ENCODE measurements around the gene CCL4.
"Not testable (repeated sequence)": the region's sequence is repeated elsewhere in the genome, so short reads cannot be mapped to it uniquely, and the experiment has no call there.

The CCL4 gene

DNA sequence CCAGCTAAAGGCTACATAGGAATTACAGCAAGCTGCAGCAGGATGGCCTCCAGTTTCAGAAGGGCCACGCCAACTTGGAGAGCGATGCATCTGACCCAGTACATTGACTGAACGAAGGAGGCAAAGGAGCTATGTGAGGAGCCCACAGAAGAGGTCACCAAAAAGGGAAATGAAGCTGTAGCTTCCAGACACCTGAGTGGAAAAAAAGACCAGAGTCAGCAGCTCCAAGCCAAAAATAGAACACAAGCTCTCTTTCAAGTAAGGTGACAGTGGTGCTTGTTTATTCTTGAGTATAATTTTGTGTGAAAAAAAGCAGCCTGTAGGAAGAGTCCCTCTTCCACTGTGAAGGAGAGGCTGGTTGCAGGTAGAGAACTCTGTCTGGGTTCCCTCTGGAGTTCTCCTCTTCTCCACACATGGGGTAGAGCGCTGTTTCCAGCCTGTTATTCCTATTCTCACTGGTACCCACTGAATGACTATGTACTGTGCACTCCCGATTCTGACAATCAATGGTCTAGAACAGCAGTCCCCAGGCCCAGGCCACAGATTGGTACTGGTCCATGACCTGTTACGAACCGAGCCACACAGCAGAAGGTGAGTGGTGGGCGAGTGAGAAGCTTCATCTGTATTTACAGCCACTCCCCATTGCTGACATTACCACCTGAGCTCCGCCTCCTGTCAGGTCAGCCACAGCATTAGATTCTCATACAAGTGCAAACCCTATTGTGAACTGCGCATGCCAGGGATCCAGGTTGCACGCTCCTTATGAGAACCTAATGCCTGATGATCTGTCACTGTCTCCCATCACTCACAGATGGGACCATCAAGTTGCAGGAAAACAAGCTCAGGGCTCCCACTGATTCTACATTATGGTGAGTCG is 15.1 kb downstream of the CCL4 start:
- DNase-seq: no peak

- no peak for DNase-seq
These were observed 16.6 kb downstream of the CCL4 start for GRCh38 chr17:36120221-36120620.

DNA sequence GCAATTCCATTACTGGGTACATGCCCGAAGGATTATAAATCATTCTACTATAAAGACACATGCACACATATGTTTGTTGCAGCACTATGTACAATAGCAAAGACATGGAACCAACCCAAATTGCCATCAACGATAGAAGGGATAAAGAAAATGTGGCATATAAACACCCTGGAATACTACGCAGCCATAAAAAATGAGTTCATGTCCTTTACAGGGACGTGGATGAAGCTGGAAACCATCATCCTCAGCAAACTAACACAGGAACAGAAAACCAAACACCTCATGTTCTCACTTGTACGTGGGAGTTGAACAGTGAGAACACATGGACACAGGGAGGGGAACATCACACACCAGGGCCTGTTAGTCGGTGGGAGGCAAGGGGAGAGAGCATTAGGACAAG is 17.5 kb downstream of the CCL4 start:
- not testable (repeated sequence) for DNase-seq

DNA sequence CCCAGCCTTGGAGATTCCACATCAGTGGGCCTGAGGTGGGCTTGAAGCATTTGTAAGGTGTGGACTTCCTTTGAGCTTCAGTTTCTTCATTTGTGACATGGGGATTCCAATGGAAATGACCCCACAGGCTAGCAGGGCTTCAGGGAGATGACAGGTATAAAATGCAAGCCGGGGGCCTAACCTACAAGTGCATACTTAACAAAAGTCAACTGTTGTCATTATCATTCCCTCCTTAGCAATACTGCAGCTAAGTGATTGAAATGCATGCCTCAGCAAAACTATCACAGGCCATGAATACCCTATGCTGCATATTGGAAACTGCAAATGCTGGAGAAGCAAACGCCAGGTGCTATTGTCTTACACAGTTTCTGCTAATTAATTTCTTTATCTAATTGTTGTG is 19.8 kb downstream of the CCL4 start:
- no peak for DNase-seq

DNA sequence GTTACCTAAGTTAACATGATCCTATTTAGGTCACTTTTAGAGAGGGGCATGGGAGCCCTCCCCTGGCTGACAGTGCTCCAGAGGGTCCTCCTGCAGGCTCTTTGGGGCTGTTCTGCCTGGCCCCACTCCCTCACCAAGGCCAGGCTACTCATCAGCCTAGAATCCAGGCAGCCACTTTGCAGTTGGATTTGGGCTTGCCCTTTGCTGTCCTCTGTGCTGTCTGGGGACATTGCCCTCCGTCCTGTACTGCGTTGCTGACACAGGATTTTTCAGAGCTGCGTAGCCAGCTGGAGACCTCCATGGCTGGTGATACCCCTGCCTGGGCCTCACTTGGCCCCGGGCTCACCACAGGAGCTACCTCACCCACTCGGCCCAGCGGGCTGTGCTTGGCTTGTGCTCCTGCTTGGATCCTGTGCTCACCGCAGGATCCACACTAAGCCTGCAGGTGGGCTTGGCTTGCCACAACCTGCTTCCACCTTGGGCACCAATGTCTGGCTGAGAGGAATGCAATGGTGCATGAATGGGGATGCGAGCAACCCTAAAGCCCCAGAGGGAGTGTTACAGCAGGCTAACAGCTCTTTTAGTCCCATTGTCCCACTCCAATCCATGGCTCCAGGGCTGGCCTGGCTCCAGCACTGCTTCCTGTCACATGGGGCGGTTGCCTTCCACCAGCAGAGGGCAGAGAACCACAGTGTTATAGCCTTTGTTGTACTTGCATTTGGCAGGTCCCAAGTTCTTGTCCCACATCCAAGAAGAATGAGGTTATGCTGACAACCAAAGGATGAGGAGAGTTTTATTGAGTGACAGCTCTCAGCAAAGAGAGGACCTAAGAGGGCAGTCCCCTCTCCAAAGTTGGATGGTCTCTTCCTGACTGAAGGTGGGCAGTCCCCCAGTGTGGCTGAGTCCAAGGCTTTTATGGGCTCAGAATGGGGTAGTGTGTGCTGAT is 21.5 kb downstream of the CCL4 start:
- DNase-seq: no peak

- DNase-seq: no peak
These were observed 23.7 kb downstream of the CCL4 start for GRCh38 chr17:36127199-36127893.

- no peak for DNase-seq
These were observed 24.3 kb downstream of the CCL4 start for GRCh38 chr17:36127911-36128310.

DNA sequence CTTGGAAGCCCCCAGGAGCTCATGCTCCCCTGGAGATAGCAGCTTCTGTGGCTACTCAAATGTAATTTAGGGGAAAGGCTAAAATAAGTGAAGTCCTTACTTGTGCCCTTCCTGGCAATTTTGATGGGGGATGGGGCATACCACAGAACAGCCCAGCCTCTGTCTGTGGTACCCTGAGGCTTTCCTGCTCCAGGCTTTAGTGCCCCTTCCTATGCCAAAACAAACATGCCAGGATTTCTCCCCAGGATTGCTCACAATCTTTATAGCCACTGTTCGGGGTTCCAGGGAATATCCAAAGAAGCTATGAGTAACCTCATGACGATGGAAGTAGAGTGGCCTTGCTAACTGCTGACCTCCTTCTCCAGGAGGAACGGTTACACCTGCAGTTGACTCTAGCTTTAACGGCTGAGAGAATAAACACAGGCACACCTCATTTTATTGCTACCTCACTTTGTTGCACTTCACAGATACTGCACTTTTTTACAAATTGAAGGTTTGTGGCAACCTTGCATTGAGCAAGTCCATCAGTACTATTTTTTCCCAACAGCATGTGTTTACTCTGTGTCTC is 24.9 kb downstream of the CCL4 start:
- no peak for DNase-seq

DNA sequence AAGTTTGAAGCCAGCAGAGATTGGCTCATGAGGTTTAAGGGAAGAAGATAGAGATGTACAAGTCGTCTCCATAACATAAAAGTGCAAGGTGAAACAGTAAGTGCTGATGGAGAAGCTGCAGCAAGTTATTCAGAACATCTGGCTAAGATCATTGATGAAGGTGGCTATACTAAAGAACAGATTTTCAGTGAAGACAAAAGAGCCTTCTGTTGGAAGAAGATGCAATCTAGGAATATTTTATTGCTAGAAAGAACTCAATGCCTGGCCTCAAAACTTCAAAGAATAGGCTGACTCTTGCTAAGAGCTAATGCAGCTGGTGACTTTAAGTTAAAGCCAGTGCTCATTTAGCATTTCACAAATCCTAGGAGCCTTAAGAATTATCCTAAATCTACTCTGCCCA is 26.0 kb downstream of the CCL4 start:
- DNase-seq: no peak

- DNase-seq: no peak
These were observed 26.7 kb downstream of the CCL4 start for GRCh38 chr17:36130346-36130745.

DNA sequence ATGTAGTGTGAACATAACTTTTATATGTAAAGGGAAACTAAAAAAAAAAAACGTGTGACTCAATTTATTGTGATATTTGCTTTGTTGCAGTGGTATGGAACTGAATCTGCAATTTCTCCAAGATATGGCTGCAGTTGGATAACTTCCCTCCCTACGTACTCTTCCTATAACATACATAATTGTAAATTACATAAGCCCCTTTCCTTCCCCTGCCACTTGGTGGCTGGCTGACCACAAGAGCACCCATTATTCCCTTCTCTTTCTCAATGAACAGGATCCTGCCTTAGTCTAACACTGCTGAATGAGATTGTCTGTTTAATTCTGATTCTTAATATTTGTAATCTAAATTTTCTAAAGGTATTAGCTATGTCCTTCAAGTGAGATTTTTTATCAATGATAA is 27.8 kb downstream of the CCL4 start:
- no peak for DNase-seq

DNA sequence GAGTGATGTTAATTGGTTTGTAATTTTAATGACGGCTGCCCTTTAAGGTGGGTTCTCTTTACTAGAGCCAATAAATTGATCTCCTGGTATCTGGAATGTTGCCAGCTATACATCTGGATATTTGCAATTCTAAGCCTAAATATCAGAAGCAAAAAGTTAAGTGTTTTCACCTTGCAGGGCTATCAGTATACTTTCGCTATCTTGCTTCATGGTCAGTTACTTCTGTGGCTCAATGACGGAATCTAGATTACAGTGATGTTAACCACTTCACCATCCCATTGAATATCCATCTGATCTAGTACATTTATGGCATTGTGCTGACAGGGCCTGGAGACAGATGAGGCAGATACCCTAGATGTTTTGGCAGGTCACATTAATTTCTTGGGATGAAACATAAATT is 28.3 kb downstream of the CCL4 start:
- DNase-seq: no peak

- no peak for DNase-seq
These were observed 28.8 kb downstream of the CCL4 start for GRCh38 chr17:36132421-36132831.

DNA sequence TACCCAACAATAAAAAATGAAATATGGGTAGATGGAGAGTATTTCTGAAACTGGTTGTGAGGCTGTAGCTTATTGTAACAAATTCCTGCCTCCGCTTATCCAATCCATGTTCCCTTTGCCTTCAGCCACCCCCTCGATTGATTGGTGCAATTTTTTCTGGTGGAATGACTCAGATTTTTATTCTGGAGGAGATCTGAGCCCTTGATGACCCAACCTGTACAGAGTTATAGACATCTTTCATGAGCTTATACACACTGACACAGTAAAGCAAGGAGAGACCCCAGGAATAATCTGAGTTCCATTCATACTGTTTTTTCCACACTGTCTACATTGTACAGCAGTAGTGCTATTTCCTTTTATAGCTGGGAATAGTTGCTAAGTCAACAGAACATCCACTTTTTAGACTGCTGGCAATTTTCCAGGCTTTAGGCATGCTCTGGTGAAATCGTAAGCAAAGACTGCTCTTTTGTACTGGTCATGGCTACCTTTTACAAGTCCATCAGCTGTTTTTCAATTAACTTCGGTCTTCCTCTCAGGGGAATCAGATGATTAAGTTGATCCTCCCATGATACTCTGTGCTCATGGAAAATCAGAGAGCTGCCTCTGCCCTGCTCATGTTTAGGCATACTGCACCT is 30.1 kb downstream of the CCL4 start:
- DNase-seq: no peak

DNA sequence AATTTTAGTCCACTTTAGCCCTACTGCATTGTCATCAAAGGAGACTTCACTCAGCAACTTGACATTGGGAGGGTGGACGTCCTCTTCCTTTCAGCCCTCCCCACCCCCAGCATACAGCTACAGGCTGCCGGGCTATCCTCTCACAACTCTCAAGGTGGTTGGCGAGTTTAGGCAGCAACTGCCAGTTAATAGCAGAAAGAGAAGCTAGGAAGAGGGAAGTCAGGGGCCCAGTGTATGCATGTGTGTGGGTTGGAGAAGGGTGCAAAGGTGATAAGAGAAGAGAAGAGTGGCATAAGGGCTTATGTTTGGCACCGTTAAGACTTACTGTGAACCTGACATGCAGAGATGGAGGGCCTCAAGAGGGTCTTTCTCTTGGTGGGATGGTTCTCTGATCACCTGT is 31.8 kb downstream of the CCL4 start:
- DNase-seq: no peak

GRCh38 chr17:36136036-36136435 is 32.4 kb downstream of the CCL4 start:
- no peak for DNase-seq

DNA sequence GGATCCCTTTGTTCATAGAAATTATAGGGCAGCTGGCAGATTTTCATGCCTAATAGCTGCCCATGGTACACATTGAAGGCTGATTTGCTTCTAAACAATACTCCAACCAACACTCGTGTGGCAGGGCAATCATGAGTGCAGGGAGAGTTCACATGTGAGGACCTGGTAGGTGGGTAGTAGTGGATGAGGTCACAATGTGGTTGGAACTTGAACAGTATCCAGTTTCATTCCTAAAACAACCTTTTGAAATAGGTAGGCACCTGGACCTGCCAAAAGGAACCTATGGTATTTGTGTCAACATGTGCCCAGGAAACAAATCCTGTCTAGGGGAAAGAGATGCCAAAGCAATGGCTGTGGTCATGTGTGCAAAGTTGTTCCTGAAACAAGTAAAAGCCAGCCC is 32.8 kb downstream of the CCL4 start:
- no peak for DNase-seq

GRCh38 chr17:36142235-36142634 is 38.6 kb downstream of the CCL4 start:
- DNase-seq: no peak

DNA sequence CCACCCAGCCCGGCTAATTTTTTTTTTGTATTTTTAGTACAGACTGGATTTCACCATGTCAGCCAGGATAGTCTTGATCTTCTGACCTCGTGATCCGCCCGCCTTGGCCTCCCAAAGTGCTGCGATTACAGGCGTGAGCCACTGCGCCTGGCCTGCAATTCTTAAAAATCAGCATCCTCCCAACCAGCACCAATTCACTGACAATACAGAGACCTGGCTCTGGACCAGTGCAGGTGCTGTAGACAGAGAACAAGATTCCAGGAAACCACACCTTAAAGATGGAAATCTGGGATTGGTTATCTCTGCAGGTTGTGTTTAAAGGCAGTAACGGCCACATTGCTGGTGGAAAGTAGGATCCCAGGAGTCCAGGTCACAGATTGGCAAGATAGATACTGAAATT is 39.2 kb downstream of the CCL4 start:
- DNase-seq: no peak

DNA sequence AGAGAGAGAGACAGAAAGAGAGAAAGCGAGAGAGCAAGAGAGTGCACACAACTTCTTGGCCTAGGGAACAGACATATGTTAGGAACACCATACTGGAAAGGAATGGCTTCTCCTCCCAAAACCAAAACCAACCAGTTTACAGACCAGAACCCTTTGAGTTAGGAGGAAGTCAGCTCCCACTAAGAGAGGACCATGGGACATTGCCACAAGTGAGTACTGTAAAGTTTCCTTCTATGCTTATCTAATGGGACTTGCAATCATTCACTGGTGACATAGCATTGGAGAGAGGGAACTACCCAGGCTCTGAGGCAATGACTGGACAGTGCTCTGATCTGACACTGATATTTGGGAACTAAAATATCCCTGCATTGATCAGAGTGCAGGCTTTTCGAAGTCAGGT is 40.4 kb downstream of the CCL4 start:
- DNase-seq: no peak

DNA sequence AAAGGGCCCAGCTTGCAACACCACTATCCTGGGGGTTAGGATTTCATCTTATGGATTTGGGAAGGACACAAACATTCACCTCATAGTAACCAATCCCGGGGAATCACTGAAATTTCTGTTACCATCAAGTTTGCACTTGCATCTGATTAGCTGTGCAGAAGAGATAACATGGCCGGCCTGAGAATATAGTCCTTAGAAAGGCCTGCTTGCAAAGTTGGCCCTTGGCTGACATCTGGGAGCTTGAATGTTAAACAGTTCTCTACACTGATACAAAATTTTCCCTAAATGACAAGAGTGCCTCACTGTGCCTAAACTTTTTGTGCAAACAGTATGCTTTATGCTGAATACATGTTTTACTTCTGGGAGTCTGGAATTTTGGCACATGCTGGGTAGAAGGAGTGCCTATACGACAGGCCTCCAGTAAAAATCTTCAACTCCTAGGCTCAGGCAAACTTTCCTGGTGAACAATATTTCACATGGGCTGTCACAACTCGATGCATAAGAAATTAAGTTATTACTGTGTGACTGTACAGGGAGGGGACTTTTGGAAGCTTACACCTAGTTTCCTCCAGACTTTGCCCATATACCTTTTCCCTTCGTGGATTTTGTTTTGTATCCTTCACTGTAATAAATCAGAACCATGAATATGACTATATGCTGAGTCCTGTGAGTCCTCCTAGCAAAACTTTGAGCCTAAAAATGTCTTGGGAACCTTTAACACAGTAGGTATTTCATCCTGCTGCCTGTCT is 41.5 kb downstream of the CCL4 start:
- DNase-seq: no peak

DNA sequence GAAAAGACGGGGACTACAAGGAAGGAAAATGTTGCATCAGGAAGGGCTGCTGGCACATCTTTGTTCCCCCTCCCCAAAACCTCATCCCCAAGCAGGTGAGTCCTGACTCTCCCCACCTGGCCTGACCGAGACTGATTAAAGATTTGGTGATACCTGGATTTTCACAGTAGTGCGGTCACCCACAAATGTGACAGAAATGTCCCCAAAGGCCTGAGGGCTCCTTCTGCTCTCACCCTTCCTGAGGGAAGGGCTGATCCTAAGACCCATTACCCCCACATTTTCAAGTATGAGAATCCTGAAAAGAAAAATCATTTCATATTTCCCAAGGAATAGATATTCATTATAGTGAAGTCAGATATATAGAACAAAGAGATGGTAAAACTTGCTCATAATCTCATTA is 44.0 kb downstream of the CCL4 start:
- DNase-seq: no peak
